Mesenchymal stem cell (in vitro differentiated cells and primary cell): ENCODE data around the gene TSPEAR.

ENCODE experiments used
- DNase-seq: peaks from one replicate; pipeline ENCODE4 v3.0.0-alpha.2; 2013
- H2AFZ ChIP-seq: one replicate; pipeline ENCODE4 v1.6.1; 2013; ENCODE audit warnings: low read depth, mild to moderate bottlenecking, control low read depth, inconsistent platforms, low read length, moderate library complexity
- H2AK5ac ChIP-seq: 2 replicates; pipeline ENCODE4 v1.6.1; 2013; ENCODE audit warnings: low read length, moderate library complexity, mild to moderate bottlenecking, inconsistent platforms; ENCODE audit not compliant: severe bottlenecking
- H2BK120ac ChIP-seq: one replicate; pipeline ENCODE4 v1.6.1; 2013; ENCODE audit warnings: low read depth, mild to moderate bottlenecking, inconsistent platforms, low read length, moderate library complexity
- H2BK12ac ChIP-seq, 2 experiments: one replicate each; pipeline ENCODE4 v1.6.1; 2013; ENCODE audit warnings: inconsistent platforms in 2 of 2, low read length in 2 of 2, mild to moderate bottlenecking in 2 of 2, moderate library complexity in 2 of 2, control low read depth in 1 of 2
- H2BK15ac ChIP-seq: one replicate; pipeline ENCODE4 v1.6.1; 2013; ENCODE audit warnings: mild to moderate bottlenecking, low read depth, inconsistent platforms; ENCODE audit not compliant: poor library complexity, severe bottlenecking
- H2BK5ac ChIP-seq: 2 replicates; pipeline ENCODE4 v1.6.1; 2013; ENCODE audit warnings: low read depth, mild to moderate bottlenecking, low read length, control low read depth, inconsistent platforms; ENCODE audit not compliant: poor library complexity, severe bottlenecking
- H3K14ac ChIP-seq, 2 experiments: one replicate each; pipeline ENCODE4 v1.6.1; 2013; ENCODE audit warnings: inconsistent platforms in 2 of 2, low read length in 2 of 2, control low read depth in 1 of 2, mild to moderate bottlenecking in 1 of 2, moderate library complexity in 1 of 2
- H3K18ac ChIP-seq, 2 experiments: one replicate each; pipeline ENCODE4 v1.6.1; 2013; ENCODE audit warnings: inconsistent platforms in 2 of 2, low read length in 2 of 2, control low read depth in 1 of 2, low read depth in 1 of 2, mild to moderate bottlenecking in 1 of 2
- H3K23ac ChIP-seq, 2 experiments: one replicate each; pipeline ENCODE4 v1.6.1; 2013; ENCODE audit warnings: inconsistent platforms in 2 of 2, low read length in 2 of 2, mild to moderate bottlenecking in 2 of 2, moderate library complexity in 2 of 2, control low read depth in 1 of 2
- H3K27ac ChIP-seq: 2 replicates; pipeline ENCODE4 v1.5.1; 2013; ENCODE audit warnings: mild to moderate bottlenecking, moderate library complexity, low read length, control low read depth, inconsistent platforms; ENCODE audit not compliant: poor library complexity, severe bottlenecking
- H3K27me3 ChIP-seq, 2 experiments: 2 replicates each; pipeline versions ENCODE4 v1.6.1 to v1.7.0; 2013; ENCODE audit warnings: low read length in 2 of 2, mild to moderate bottlenecking in 2 of 2, moderate library complexity in 2 of 2, control low read depth in 1 of 2, inconsistent platforms in 1 of 2; ENCODE audit not compliant: control insufficient read depth in 1 of 2, insufficient read depth in 1 of 2
- H3K36me3 ChIP-seq, 2 experiments: 2 replicates each; pipeline versions ENCODE4 v1.6.1 to v1.7.0; 2013; ENCODE audit warnings: low read length in 2 of 2, control low read depth in 1 of 2, inconsistent platforms in 1 of 2, low read depth in 1 of 2, mild to moderate bottlenecking in 1 of 2; ENCODE audit not compliant: insufficient read depth in 2 of 2, control insufficient read depth in 1 of 2
- H3K4ac ChIP-seq, 2 experiments: one replicate each; pipeline ENCODE4 v1.6.1; 2013; ENCODE audit warnings: inconsistent platforms in 2 of 2, low read length in 2 of 2, mild to moderate bottlenecking in 2 of 2, moderate library complexity in 2 of 2, control low read depth in 1 of 2, low read depth in 1 of 2
- H3K4me1 ChIP-seq: 2 replicates; pipeline ENCODE4 v1.6.1; 2013; ENCODE audit warnings: low read depth, low read length, control low read depth; ENCODE audit not compliant: control insufficient read depth, insufficient read depth
- H3K4me2 ChIP-seq: 2 replicates; pipeline ENCODE4 v1.6.1; 2013; ENCODE audit warnings: low read length, mild to moderate bottlenecking, inconsistent platforms; ENCODE audit not compliant: poor library complexity, severe bottlenecking
- H3K4me3 ChIP-seq, 2 experiments: 2 replicates each; pipeline versions ENCODE4 v1.5.1 to v1.7.0; 2013; ENCODE audit warnings: low read length in 2 of 2, mild to moderate bottlenecking in 2 of 2, control low read depth in 1 of 2, low read depth in 1 of 2; ENCODE audit not compliant: insufficient read depth in 1 of 2
- H3K79me1 ChIP-seq: replicated peaks from 2 replicates; pipeline ENCODE4 v1.6.1; 2013; ENCODE audit warnings: mild to moderate bottlenecking, control low read depth, low read length, inconsistent platforms; ENCODE audit not compliant: poor library complexity, severe bottlenecking
- H3K9ac ChIP-seq: 2 replicates; pipeline ENCODE4 v1.7.0; 2013; ENCODE audit warnings: mild to moderate bottlenecking, low read length, moderate library complexity
- H3K9me3 ChIP-seq: 2 replicates; pipeline ENCODE4 v1.7.0; 2013; ENCODE audit warnings: mild to moderate bottlenecking, low read length; ENCODE audit not compliant: control insufficient read depth
- H4K8ac ChIP-seq: one replicate; pipeline ENCODE4 v1.6.1; 2013; ENCODE audit warnings: inconsistent platforms, mild to moderate bottlenecking, low read length, moderate library complexity
- H4K91ac ChIP-seq: one replicate; pipeline ENCODE4 v1.6.1; 2013; ENCODE audit warnings: mild to moderate bottlenecking, low read length, inconsistent platforms
- WGBS: methylation state at CpG from one replicate; pipeline ENCODE4 v1.1.7; 2013; ENCODE audit warnings: mixed read lengths; 5-methylcytosine and 5-hydroxymethylcytosine counted together

The TSPEAR gene

DNA sequence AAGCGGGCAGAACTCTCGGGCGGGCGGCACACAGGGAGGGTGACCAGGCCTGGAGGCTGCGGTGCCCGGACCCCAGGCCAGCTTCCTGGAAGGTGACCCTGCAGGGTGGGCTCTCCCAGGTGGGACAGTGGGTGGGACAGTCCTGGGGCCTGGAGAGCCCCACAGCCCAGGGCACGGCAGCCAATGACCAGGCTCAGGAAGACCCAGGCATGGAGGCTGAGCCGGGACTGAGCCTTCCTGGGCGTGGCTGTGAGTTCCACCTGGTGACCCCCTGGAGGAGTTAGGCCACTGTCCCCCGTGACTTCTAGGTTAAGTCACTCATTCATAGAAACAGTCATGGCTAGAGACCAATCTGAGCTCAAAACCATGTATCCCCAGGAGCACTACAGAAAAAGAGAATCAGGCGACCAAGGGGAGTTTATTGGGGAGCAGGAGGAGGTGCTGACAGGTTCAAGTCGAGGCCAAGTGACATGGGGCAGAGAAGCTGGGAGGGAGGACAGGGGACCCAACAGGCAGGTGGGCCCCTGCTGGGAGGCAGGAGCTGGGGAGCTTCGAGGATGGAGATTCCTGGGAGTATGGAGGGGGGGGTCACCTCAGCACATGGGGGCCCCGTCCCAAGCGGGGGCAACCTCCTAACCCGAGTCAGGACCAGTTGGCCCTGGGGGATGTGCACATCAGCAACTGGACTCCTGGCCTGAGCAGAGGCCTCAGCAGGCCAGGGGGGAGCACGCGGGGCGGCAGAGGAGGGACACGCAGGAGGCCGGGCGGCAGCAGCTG, 132.1 kb downstream of the TSPEAR start:
- Histone ChIP-seq H2BK12ac (no peak overlapping the region), H3K27me3 (no peaks in the 10 kb centered on the region), H2BK15ac (no peak overlapping the region), H3K9me3 (peaks cover 34% of the 10 kb centered on the region), H3K79me1 (no peaks in the 10 kb centered on the region), H3K27ac (no peak overlapping the region), H3K9ac (no peak overlapping the region), H4K8ac (no peak overlapping the region), H3K4me1 (no peaks in the 10 kb centered on the region), H2AFZ (no peak overlapping the region), H3K18ac (no peak overlapping the region), H3K23ac (no peak overlapping the region), H3K14ac (no peak overlapping the region), H3K4me2 (no peak overlapping the region), H3K4ac (no peak overlapping the region), H3K4me3 (no peak overlapping the region), H2BK5ac (no peak overlapping the region), H4K91ac (no peak overlapping the region), H2AK5ac (no peak overlapping the region), H2BK120ac (no peak overlapping the region), H3K36me3 (no peaks in the 10 kb centered on the region)
- DNase-seq = no peak
- WGBS = 77% methylated on average over 22 of the region's 22 CpGs

DNA sequence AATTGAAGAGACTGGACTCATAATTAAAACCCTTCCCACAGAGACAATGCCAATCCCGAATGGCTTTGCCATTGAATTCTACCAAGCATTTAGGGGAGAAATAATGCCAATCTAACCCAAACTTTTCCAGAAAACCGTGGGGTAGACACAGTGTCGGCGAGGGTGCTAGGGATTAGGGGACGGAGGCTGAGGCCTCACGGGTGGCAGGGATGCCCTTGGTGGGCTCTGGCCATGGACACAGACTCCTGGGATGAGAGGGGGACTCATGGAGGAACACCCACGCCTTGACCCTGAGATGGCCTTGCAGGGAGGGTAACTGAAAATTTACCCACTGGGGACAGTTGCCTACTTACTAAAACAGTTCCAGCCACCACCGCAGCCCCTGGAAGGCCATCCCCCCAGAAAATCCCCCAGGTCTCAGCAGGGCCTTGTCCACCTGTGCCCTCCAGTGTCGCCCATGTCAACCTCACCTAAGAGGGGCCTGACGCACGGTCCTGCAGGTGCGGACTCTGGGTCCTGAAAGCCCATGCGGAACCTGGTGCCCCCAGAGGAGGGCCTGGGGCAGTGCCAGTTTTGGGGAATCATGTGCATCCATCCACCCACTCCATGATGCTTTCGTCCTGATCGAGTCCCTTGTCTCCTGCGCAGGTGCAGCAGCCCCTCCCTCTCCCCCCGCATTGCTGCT, 132.9 kb downstream of the TSPEAR start:
- Histone ChIP-seq H2BK12ac (no peak overlapping the region), H2BK15ac (no peak overlapping the region), H3K4me2 (no peak overlapping the region), H2BK120ac (no peak overlapping the region), H2AK5ac (no peak overlapping the region), H3K9ac (no peak overlapping the region), H3K36me3 (no peaks in the 10 kb centered on the region), H3K23ac (no peak overlapping the region), H2BK5ac (no peak overlapping the region), H3K79me1 (no peaks in the 10 kb centered on the region), H3K27ac (no peak overlapping the region), H3K4ac (no peak overlapping the region), H3K14ac (no peak overlapping the region), H4K91ac (no peak overlapping the region), H3K18ac (no peak overlapping the region), H4K8ac (no peak overlapping the region), H3K9me3 (peaks cover 34% of the 10 kb centered on the region), H3K4me3 (no peak overlapping the region), H3K27me3 (no peaks in the 10 kb centered on the region), H3K4me1 (no peaks in the 10 kb centered on the region), H2AFZ (no peak overlapping the region)
- DNase-seq = no peak
- 87% methylated on average over 17 of the region's 17 CpGs for WGBS

DNA sequence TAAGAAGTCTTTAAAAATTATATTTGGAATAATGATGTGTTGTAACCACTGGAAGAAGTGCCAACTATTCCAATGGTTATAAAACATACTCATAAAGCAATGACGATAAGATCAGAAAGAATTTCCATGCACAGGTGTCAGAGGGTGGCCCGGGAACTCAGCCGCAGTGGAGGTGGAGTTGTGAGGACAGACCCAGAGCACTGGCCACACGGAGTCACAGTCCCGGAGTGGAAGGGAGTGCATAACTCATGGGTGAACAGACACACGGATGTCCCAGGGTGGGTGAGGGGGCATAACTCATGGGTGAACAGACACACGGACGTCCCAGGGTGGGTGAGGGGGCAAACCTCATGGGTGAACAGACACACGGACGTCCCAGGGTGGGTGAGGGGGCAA, 135.3 kb downstream of the TSPEAR start:
- H2AK5ac ChIP-seq = no peak overlapping the region
- no peak overlapping the region for H3K4me2 ChIP-seq
- no peaks in the 10 kb centered on the region for H3K79me1 ChIP-seq
- 88% methylated on average over 10 of the region's 10 CpGs for WGBS
- H3K4ac ChIP-seq = no peak overlapping the region
- H4K8ac ChIP-seq = no peak overlapping the region
- H3K36me3 ChIP-seq = no peaks in the 10 kb centered on the region
- no peak overlapping the region for H3K18ac ChIP-seq
- peaks cover 32% of the 10 kb centered on the region for H3K9me3 ChIP-seq
- H4K91ac ChIP-seq = no peak overlapping the region
- no peak overlapping the region for H3K27ac ChIP-seq
- no peak overlapping the region for H3K9ac ChIP-seq
- H3K4me3 ChIP-seq = no peak overlapping the region
- no peak overlapping the region for H2AFZ ChIP-seq
- H2BK15ac ChIP-seq = no peak overlapping the region
- no peak overlapping the region for H2BK5ac ChIP-seq
- DNase-seq = no peak
- no peak overlapping the region for H3K14ac ChIP-seq
- H2BK120ac ChIP-seq = no peak overlapping the region
- H3K4me1 ChIP-seq = no peaks in the 10 kb centered on the region
- H2BK12ac ChIP-seq = no peak overlapping the region
- H3K23ac ChIP-seq = no peak overlapping the region
- no peaks in the 10 kb centered on the region for H3K27me3 ChIP-seq

DNA sequence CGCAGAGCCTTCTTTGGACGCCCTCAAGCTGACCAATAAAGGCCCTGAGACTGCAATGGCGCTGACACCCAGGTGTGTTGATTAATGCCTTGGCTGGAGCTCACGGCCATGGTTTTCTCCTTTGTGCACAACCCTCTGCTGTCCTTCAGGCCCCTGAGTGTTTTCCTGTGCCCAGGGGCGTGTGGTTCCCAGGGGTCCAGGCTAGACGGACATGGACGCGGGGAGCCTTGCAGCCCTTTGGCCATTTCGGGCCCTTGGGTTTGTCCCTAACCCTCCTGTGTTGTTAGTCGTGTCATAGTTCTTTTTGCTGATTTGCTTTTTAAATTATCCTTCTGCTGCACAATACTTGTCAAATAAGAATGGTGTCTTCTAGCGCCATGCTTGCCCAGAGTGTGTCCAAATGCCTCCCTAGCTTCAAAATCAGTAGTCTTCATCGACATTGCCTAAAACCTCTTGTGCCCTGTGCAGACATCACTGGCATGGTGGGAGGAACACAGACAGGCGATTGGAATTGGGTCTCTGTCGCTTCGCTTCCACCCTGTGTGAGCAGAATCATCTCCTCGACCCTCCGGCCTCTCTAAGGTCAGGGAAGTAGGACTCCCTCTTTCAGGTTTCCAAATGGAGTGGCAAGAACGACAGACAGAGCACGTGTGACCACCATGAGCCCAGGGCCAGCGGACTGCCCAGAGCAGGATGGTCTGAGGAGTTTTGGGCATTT, 135.9 kb downstream of the TSPEAR start:
- Histone ChIP-seq H3K79me1 (no peaks in the 10 kb centered on the region), H3K4me3 (no peak overlapping the region), H2BK120ac (no peak overlapping the region), H2AK5ac (no peak overlapping the region), H3K14ac (no peak overlapping the region), H3K27ac (no peak overlapping the region), H2AFZ (no peak overlapping the region), H3K23ac (no peak overlapping the region), H3K4me2 (no peak overlapping the region), H2BK12ac (no peak overlapping the region), H3K4ac (no peak overlapping the region), H2BK15ac (no peak overlapping the region), H3K4me1 (no peaks in the 10 kb centered on the region), H3K18ac (no peak overlapping the region), H4K91ac (no peak overlapping the region), H2BK5ac (no peak overlapping the region), H3K36me3 (no peaks in the 10 kb centered on the region), H3K27me3 (no peaks in the 10 kb centered on the region), H3K9ac (no peak overlapping the region), H3K9me3 (peaks cover 32% of the 10 kb centered on the region), H4K8ac (no peak overlapping the region)
- DNase-seq = no peak
- WGBS = 81% methylated on average over 19 of the region's 20 CpGs
